Muscle of leg (tissue), 11 donors: ENCODE results near the gene STX12. TPM values are rescaled to one million over a fixed set of nuclear protein-coding genes. Genes with fewer than 3 reads are reported as not detected.
A peak's percentile ranks its signal among the peaks of the same experiment; 100 is the strongest.
"Not testable (repeated sequence)": the region's sequence is repeated elsewhere in the genome, so short reads cannot be mapped to it uniquely, and the experiment has no call there.

Experiments used
- DNase-seq: peaks from one replicate; pipeline ENCODE4 v3.0.0; 2013
- H3K27ac ChIP-seq: one replicate; pipeline ENCODE4 v1.5.1; 2013; ENCODE audit warnings: mild to moderate bottlenecking, low read length, control low read depth
- H3K27me3 ChIP-seq: one replicate; pipeline ENCODE4 v1.6.1; 2013; ENCODE audit warnings: low read length; ENCODE audit not compliant: control insufficient read depth, insufficient read depth
- H3K36me3 ChIP-seq: one replicate; pipeline ENCODE4 v1.6.1; 2013; ENCODE audit warnings: low read length; ENCODE audit not compliant: control insufficient read depth, insufficient read depth
- H3K4me1 ChIP-seq: one replicate; pipeline ENCODE4 v1.6.1; 2013; ENCODE audit warnings: low read length; ENCODE audit not compliant: control insufficient read depth, insufficient read depth
- H3K4me3 ChIP-seq: one replicate; pipeline ENCODE4 v1.5.1; 2013; ENCODE audit warnings: low read length, control low read depth
- H3K9me3 ChIP-seq: replicated peaks from 2 replicates; pipeline ENCODE4 v1.6.1; 2013; ENCODE audit warnings: low read depth, low read length; ENCODE audit not compliant: control insufficient read depth
- WGBS: methylation state at CpG from one replicate; pipeline ENCODE4 v1.1.5; 2013; ENCODE audit warnings: missing lambda C conversion rate; ENCODE audit not compliant: insufficient coverage; 5-methylcytosine and 5-hydroxymethylcytosine counted together
- polyA plus RNA-seq, 8 donors: library from polyadenylated mRNA; unstranded; fragments of 120-200 nt; gene quantifications; one replicate each; pipeline versions ENCODE4 v1.2.1 to v1.2.3, GENCODE V29; 2013; ENCODE audit warnings: inconsistent platforms in 1 of 8, low replicate concordance in 1 of 8; ENCODE audit not compliant: insufficient read length in 8 of 8, insufficient read depth in 1 of 8
- total RNA-seq: library from RNA; stranded (reverse); fragments of 120-200 nt; gene quantifications from one replicate; pipeline ENCODE4 v1.2.4, GENCODE V29; 2013

The STX12 gene
- total and polyA plus RNA-seq, 9 donors: 24.4 to 33.9 (median 28.4) TPM

GRCh38 chr1:27862671-27863537, 89.9 kb downstream of the STX12 start:
- H3K4me1 ChIP-seq: peaks cover 24% of the 10 kb centered on the region
- 81% methylated on average over 8 of the region's 9 CpGs for WGBS
- H3K27ac ChIP-seq: peak overlapping the region; percentile 78
- peak; percentile 90 for DNase-seq
- no peak overlapping the region for H3K4me3 ChIP-seq
- no peaks in the 10 kb centered on the region for H3K36me3 ChIP-seq
- H3K27me3 ChIP-seq: no peaks in the 10 kb centered on the region
- H3K9me3 ChIP-seq: no peaks in the 10 kb centered on the region

- no peaks in the 10 kb centered on the region for H3K27me3 ChIP-seq
- H3K4me3 ChIP-seq: no peak overlapping the region
- no peaks in the 10 kb centered on the region for H3K36me3 ChIP-seq
- H3K27ac ChIP-seq: peak overlapping the region; percentile 78
- peaks cover 20% of the 10 kb centered on the region for H3K4me1 ChIP-seq
- DNase-seq: no peak
- no CpG with 5 or more reads among the region's 1 CpG for WGBS
- no peaks in the 10 kb centered on the region for H3K9me3 ChIP-seq
Measured at GRCh38 chr1:27863538-27863915, 90.5 kb downstream of the STX12 start.

- DNase-seq: peak; percentile 53
- WGBS: 95% methylated on average over 4 of the region's 8 CpGs
- Histone ChIP-seq H3K36me3 (no peaks in the 10 kb centered on the region), H3K4me3 (no peak overlapping the region), H3K27me3 (no peaks in the 10 kb centered on the region), H3K4me1 (peaks cover 24% of the 10 kb centered on the region), H3K9me3 (no peaks in the 10 kb centered on the region), H3K27ac (peak overlapping the region; percentile 78)
Measured at GRCh38 chr1:27864264-27864895, 91.4 kb downstream of the STX12 start.

GRCh38 chr1:27865821-27866220, 92.8 kb downstream of the STX12 start:
- WGBS: 97% methylated on average over 7 of the region's 10 CpGs
- Histone ChIP-seq H3K9me3 (no peaks in the 10 kb centered on the region), H3K36me3 (no peaks in the 10 kb centered on the region)

GRCh38 chr1:27868556-27868931, 95.5 kb downstream of the STX12 start:
- no peaks in the 10 kb centered on the region for H3K9me3 ChIP-seq
- no peaks in the 10 kb centered on the region for H3K36me3 ChIP-seq
- H3K4me1 ChIP-seq: peaks cover 27% of the 10 kb centered on the region
- WGBS: 87% methylated on average over 11 of the region's 11 CpGs
- peaks cover 18% of the 10 kb centered on the region for H3K27me3 ChIP-seq
- H3K4me3 ChIP-seq: no peak overlapping the region
- H3K27ac ChIP-seq: no peak overlapping the region
- no peak for DNase-seq

More at GRCh38 chr1:27865821-27866220, 92.8 kb downstream of the STX12 start:
- peaks cover 24% of the 10 kb centered on the region for H3K4me1 ChIP-seq
- H3K27ac ChIP-seq: no peak overlapping the region
- no peak for DNase-seq
- H3K4me3 ChIP-seq: no peak overlapping the region
- H3K27me3 ChIP-seq: no peaks in the 10 kb centered on the region

- H3K4me1 ChIP-seq: peaks cover 26% of the 10 kb centered on the region
- 69% methylated on average over 5 of the region's 16 CpGs for WGBS
- H3K27me3 ChIP-seq: peaks cover 23% of the 10 kb centered on the region
- H3K4me3 ChIP-seq: no peak overlapping the region
- peak; percentile 39 for DNase-seq
- peak overlapping the region; percentile 35 for H3K27ac ChIP-seq
- no peaks in the 10 kb centered on the region for H3K36me3 ChIP-seq
- no peaks in the 10 kb centered on the region for H3K9me3 ChIP-seq
Measured at GRCh38 chr1:27868932-27869718, 96.1 kb downstream of the STX12 start.

GRCh38 chr1:27869719-27870085, 96.7 kb downstream of the STX12 start:
- DNase-seq: no peak
- Histone ChIP-seq H3K27me3 (peaks cover 23% of the 10 kb centered on the region), H3K4me1 (peaks cover 26% of the 10 kb centered on the region), H3K27ac (no peak overlapping the region), H3K9me3 (no peaks in the 10 kb centered on the region), H3K36me3 (no peaks in the 10 kb centered on the region), H3K4me3 (no peak overlapping the region)
- WGBS: 80% methylated on average over 1 of the region's 1 CpG

GRCh38 chr1:27871076-27871475, 98.1 kb downstream of the STX12 start:
- H3K36me3 ChIP-seq, H3K4me3 ChIP-seq, H3K9me3 ChIP-seq, DNase-seq, H3K27ac ChIP-seq: not testable (repeated sequence)
- Histone ChIP-seq H3K4me1 (peaks cover 29% of the 10 kb centered on the region), H3K27me3 (peaks cover 23% of the 10 kb centered on the region)
- WGBS: 95% methylated on average over 2 of the region's 7 CpGs

- Histone ChIP-seq H3K36me3 (no peaks in the 10 kb centered on the region), H3K9me3 (no peaks in the 10 kb centered on the region), H3K27me3 (peaks cover 23% of the 10 kb centered on the region), H3K27ac (peak within 1 kb of the TSS; percentile 55), H3K4me3 (peak within 1 kb of the TSS; percentile 62), H3K4me1 (peaks cover 29% of the 10 kb centered on the region)
- 3% methylated on average over 33 of the region's 53 CpGs for WGBS
- peak; percentile 63 for DNase-seq
Measured at GRCh38 chr1:27872059-27872801, 99.2 kb downstream of the STX12 start, which contains the start of gene THEMIS2. Gene THEMIS2, plus strand, starts transcription at chr1:27872544. Its CDS starts 28 bp downstream, at chr1:27872572.
